ENCODE data around the gene L3MBTL2. TPM values are rescaled to one million over a fixed set of nuclear protein-coding genes. Genes with fewer than 3 reads are reported as not detected.

Gene L3MBTL2
- total RNA-seq (2022) (27.0 and 28.2 TPM in 2 replicates), Bru-seq, nascent RNA (percentile 63 among the genes with signal in this experiment), BruChase-seq, experiment 1, labeled RNA remaining after a 6-hour chase (percentile 71 among the genes with signal in this experiment), BruChase-seq, experiment 2, labeled RNA remaining after a 2-hour chase (percentile 73 among the genes with signal in this experiment)
- long read RNA-seq, transcript L3MBTL2-201 (17 exons, 3,296 nt): major isoform, 33 of 49 reads
- long read RNA-seq, partial matches to known transcripts: 7 of 49 reads
- long read RNA-seq, other reads (novel, unspliced or antisense): 8 of 49 reads

GRCh38 chr22:41204992-41205900 is at the start of gene L3MBTL2:
TSS of gene L3MBTL2 (plus strand) at chr22:41205312. CDS start at chr22:41205363, 51 bp downstream.
- Mint-ChIP-seq H3K9me3 (ENCODE audit: low read depth, unreplicated experiment) (no peaks in the 10 kb centered on the region), H3K36me3 (ENCODE audit: insufficient read depth, unreplicated experiment) (peaks cover 19% of the 10 kb centered on the region), H3K4me1 (ENCODE audit: low read depth, unreplicated experiment) (peaks cover 24% of the 10 kb centered on the region), H3K27ac (ENCODE audit: unreplicated experiment) (peak within 1 kb of the TSS; percentile 98), H3K4me3 (ENCODE audit: low read depth, unreplicated experiment) (peak within 1 kb of the TSS; percentile 93), H3K27me3 (ENCODE audit: unreplicated experiment) (peaks cover 17% of the 10 kb centered on the region)
- no peak for TF ChIP-seq CTCF (IDR thresholded peaks at IDR 0.05; ENCODE audit: unreplicated experiment)
- BruUV-seq (replicated peaks): TSS peak; percentile 83
- intact Hi-C loops (cut with micrococcal nuclease; ENCODE audit: unreplicated experiment): no loop called here
- peak; percentile 99 for DNase-seq
- CTCF ChIA-PET: interaction anchor here (0.6 kb wide), 1 partner anchor 176 kb away, joined by 5 read pairs; no protein-coding TSS in a partner anchor

- no peak for DNase-seq
- no TSS peak for BruUV-seq (replicated peaks)
- Mint-ChIP-seq H3K27ac (ENCODE audit: unreplicated experiment) (no peak overlapping the region), H3K4me3 (ENCODE audit: low read depth, unreplicated experiment) (no peak overlapping the region), H3K36me3 (ENCODE audit: insufficient read depth, unreplicated experiment) (peaks cover 68% of the 10 kb centered on the region), H3K27me3 (ENCODE audit: unreplicated experiment) (no peaks in the 10 kb centered on the region), H3K9me3 (ENCODE audit: low read depth, unreplicated experiment) (no peaks in the 10 kb centered on the region), H3K4me1 (ENCODE audit: low read depth, unreplicated experiment) (no peaks in the 10 kb centered on the region)
- no peak for TF ChIP-seq CTCF (IDR thresholded peaks at IDR 0.05; ENCODE audit: unreplicated experiment)
- CTCF ChIA-PET: no interaction called here
- intact Hi-C loops (cut with micrococcal nuclease; ENCODE audit: unreplicated experiment): no loop called here
Observed at GRCh38 chr22:41157083-41157482, 48.0 kb upstream of the L3MBTL2 start.

GRCh38 chr22:41169157-41169556 is 36.0 kb upstream of the L3MBTL2 start:
- Mint-ChIP-seq H3K36me3 (ENCODE audit: insufficient read depth, unreplicated experiment) (peaks cover 54% of the 10 kb centered on the region), H3K27ac (ENCODE audit: unreplicated experiment) (no peak overlapping the region), H3K27me3 (ENCODE audit: unreplicated experiment) (no peaks in the 10 kb centered on the region), H3K9me3 (ENCODE audit: low read depth, unreplicated experiment) (no peaks in the 10 kb centered on the region), H3K4me3 (ENCODE audit: low read depth, unreplicated experiment) (no peak overlapping the region), H3K4me1 (ENCODE audit: low read depth, unreplicated experiment) (no peaks in the 10 kb centered on the region)
- no peak for DNase-seq
- CTCF ChIA-PET: no interaction called here
- BruUV-seq (replicated peaks): no TSS peak
- intact Hi-C loops (cut with micrococcal nuclease; ENCODE audit: unreplicated experiment): no loop called here
- TF ChIP-seq CTCF (IDR thresholded peaks at IDR 0.05; ENCODE audit: unreplicated experiment): no peak

GRCh38 chr22:41171996-41172395 is 33.1 kb upstream of the L3MBTL2 start:
- Mint-ChIP-seq H3K9me3 (ENCODE audit: low read depth, unreplicated experiment) (no peaks in the 10 kb centered on the region), H3K27me3 (ENCODE audit: unreplicated experiment) (no peaks in the 10 kb centered on the region), H3K4me1 (ENCODE audit: low read depth, unreplicated experiment) (no peaks in the 10 kb centered on the region), H3K4me3 (ENCODE audit: low read depth, unreplicated experiment) (no peak overlapping the region), H3K27ac (ENCODE audit: unreplicated experiment) (no peak overlapping the region), H3K36me3 (ENCODE audit: insufficient read depth, unreplicated experiment) (peaks cover 59% of the 10 kb centered on the region)
- TF ChIP-seq CTCF (IDR thresholded peaks at IDR 0.05; ENCODE audit: unreplicated experiment): no peak
- CTCF ChIA-PET: no interaction called here
- BruUV-seq (replicated peaks): no TSS peak
- intact Hi-C loops (cut with micrococcal nuclease; ENCODE audit: unreplicated experiment): no loop called here
- no peak for DNase-seq
